Stimulated activated CD4-positive, alpha-beta T cell treated with anti-CD3 and anti-CD28 coated beads, Interleukin-15, amount 100 ng/mL, for 1 hour (primary cell): ENCODE measurements around the gene OR10A4.
"Not testable (repeated sequence)": the region's sequence is repeated elsewhere in the genome, so short reads cannot be mapped to it uniquely, and the experiment has no call there.

Source experiments
- DNase-seq, 2 donors: peaks; one replicate each; pipeline ENCODE4 v3.0.0-alpha.2; 2020; ENCODE audit warnings: low read depth in 1 of 2, low spot score in 1 of 2

The OR10A4 gene

GRCh38 chr11:6876325-6876724, at the start of gene OR10A4:
TSS of gene OR10A4 (plus strand) at chr11:6876625. CDS start at chr11:6876648, 23 bp downstream.
- no peak for DNase-seq

GRCh38 chr11:6828103-6828502, 48.3 kb upstream of the OR10A4 start:
- no peak for DNase-seq

GRCh38 chr11:6833356-6833755, 43.1 kb upstream of the OR10A4 start:
- no peak for DNase-seq

- no peak for DNase-seq
Observed at GRCh38 chr11:6834021-6834420, 42.4 kb upstream of the OR10A4 start.

- no peak for DNase-seq
Observed at GRCh38 chr11:6841694-6842093, 34.7 kb upstream of the OR10A4 start.

- no peak for DNase-seq
Observed at GRCh38 chr11:6843670-6844069, 32.8 kb upstream of the OR10A4 start.

GRCh38 chr11:6844356-6844755, 32.1 kb upstream of the OR10A4 start:
- no peak for DNase-seq

GRCh38 chr11:6845383-6845782, 31.0 kb upstream of the OR10A4 start, which contains the start of gene OR10A5:
TSS of gene OR10A5 (plus strand) at chr11:6845683. CDS start at chr11:6845683, 0 bp downstream.
- no peak for DNase-seq

GRCh38 chr11:6850526-6850925, 25.9 kb upstream of the OR10A4 start:
- DNase-seq: no peak

GRCh38 chr11:6854801-6855200, 21.6 kb upstream of the OR10A4 start:
- DNase-seq: not testable (repeated sequence)

- no peak for DNase-seq
Observed at GRCh38 chr11:6855971-6856541, 20.4 kb upstream of the OR10A4 start.

- DNase-seq: no peak
Observed at GRCh38 chr11:6856871-6857270, 19.6 kb upstream of the OR10A4 start.

- DNase-seq: no peak
Observed at GRCh38 chr11:6862961-6863360, 13.5 kb upstream of the OR10A4 start, which contains the start of gene OR10A2. TSS of gene OR10A2 (plus strand) at chr11:6863057. CDS start at chr11:6869755, 6,698 bp downstream.

- no peak for DNase-seq
Observed at GRCh38 chr11:6864438-6864837, 12.0 kb upstream of the OR10A4 start.

- no peak for DNase-seq
Observed at GRCh38 chr11:6871278-6871677, 5.1 kb upstream of the OR10A4 start.

GRCh38 chr11:6875761-6876160, 664 bp upstream of the OR10A4 start:
- DNase-seq: no peak

GRCh38 chr11:6876914-6877313, 489 bp downstream of the OR10A4 start:
- no peak for DNase-seq

- DNase-seq: no peak
Observed at GRCh38 chr11:6882751-6883150, 6.3 kb downstream of the OR10A4 start.

- DNase-seq: not testable (repeated sequence)
Observed at GRCh38 chr11:6887711-6888110, 11.3 kb downstream of the OR10A4 start.

- DNase-seq: no peak
Observed at GRCh38 chr11:6888830-6889229, 12.4 kb downstream of the OR10A4 start.

- DNase-seq: no peak
Observed at GRCh38 chr11:6889835-6890234, 13.4 kb downstream of the OR10A4 start.

GRCh38 chr11:6892400-6892799, 16.0 kb downstream of the OR10A4 start, which contains the start of gene OR2D2:
TSS of gene OR2D2 (minus strand) at chr11:6892500. CDS start at chr11:6892500, 0 bp downstream.
- DNase-seq: no peak

- DNase-seq: no peak
Observed at GRCh38 chr11:6894097-6894496, 17.7 kb downstream of the OR10A4 start.
